Kidney (tissue), 14 donors: Measurements from ENCODE around the gene B4GALT2. TPM values are rescaled to one million over a fixed set of nuclear protein-coding genes. Genes with fewer than 3 reads are reported as not detected.

ENCODE experiments used
- DNase-seq, 5 donors: peaks; one replicate each; pipeline ENCODE4 v3.0.0-alpha.2; 2013 to 2020
- FAIRE-seq: peaks from 2 replicates; lab custom pipeline; 2012; peaks lifted over from hg19 to GRCh38; lab: Jason Lieb, UNC
- H3K27ac ChIP-seq, 2 donors: one replicate each; pipeline ENCODE4 v1.7.0; 2013; ENCODE audit warnings: low read depth in 2 of 2, low read length in 2 of 2, inconsistent platforms in 1 of 2
- H3K27me3 ChIP-seq: one replicate; pipeline ENCODE4 v1.7.1; 2013; ENCODE audit warnings: low read length, inconsistent platforms; ENCODE audit not compliant: control insufficient read depth, insufficient read depth
- H3K36me3 ChIP-seq, 3 donors: one replicate each; pipeline versions ENCODE4 v1.7.0 to v1.7.1; 2013; ENCODE audit warnings: low read length in 3 of 3, control low read depth in 1 of 3, inconsistent platforms in 1 of 3; ENCODE audit not compliant: insufficient read depth in 3 of 3, control insufficient read depth in 2 of 3
- H3K4me1 ChIP-seq, 3 donors: one replicate each; pipeline versions ENCODE4 v1.7.0 to v1.7.1; 2013; ENCODE audit warnings: low read length in 3 of 3, inconsistent platforms in 1 of 3, low read depth in 1 of 3; ENCODE audit not compliant: control insufficient read depth in 2 of 3, insufficient read depth in 2 of 3
- H3K4me3 ChIP-seq, 3 donors: one replicate each; pipeline versions ENCODE4 v1.7.0 to v1.8.1; 2013; ENCODE audit warnings: low read length in 3 of 3, control low read depth in 1 of 3, inconsistent platforms in 1 of 3
- H3K9ac ChIP-seq, 3 donors: one replicate each; pipeline versions ENCODE4 v1.7.0 to v1.7.1; 2013; ENCODE audit warnings: low read length in 3 of 3, control low read depth in 1 of 3, inconsistent platforms in 1 of 3
- H3K9me3 ChIP-seq, 3 donors: one replicate each; pipeline versions ENCODE4 v1.7.0 to v1.7.1; 2013; ENCODE audit warnings: low read length in 3 of 3, control low read depth in 1 of 3, inconsistent platforms in 1 of 3; ENCODE audit not compliant: control insufficient read depth in 2 of 3, insufficient read depth in 1 of 3
- CTCF ChIP-seq: IDR thresholded peaks from 3 replicates; pipeline ENCODE4 v1.5.1; 2012; ENCODE audit warnings: mild to moderate bottlenecking, moderate library complexity, borderline replicate concordance; ENCODE audit not compliant: insufficient read depth; ENCODE audit errors: extremely low read depth
- intact Hi-C: fragments of 100-400 bp; cut with DNase I; formaldehyde crosslinking; loops from one replicate; pipeline ENCODE4 v1.11.1; 2022
- polyA plus RNA-seq: library from polyadenylated mRNA; stranded (reverse); fragments of 350-450 nt; fragmentation: Illumina TruSeq; extraction: RNeasy Lipid Tissue Mini Kit (QIAGEN cat#74804); gene quantifications from one replicate; pipeline ENCODE4 v1.2.3, GENCODE V29; 2014; ENCODE audit warnings: low read depth, low replicate concordance; ENCODE audit not compliant: insufficient read depth
- total RNA-seq: library from RNA; stranded (reverse); fragmentation: NEBNext Ultra II Directional; extraction: Animal tissue kit (Norgen Biotek cat#: 25700); gene quantifications from one replicate; pipeline ENCODE4 v1.2.1, GENCODE V29; 2021
- donor health status: control.
- donor health status: control.
- donor health status: control.
- donor health status: control.
- donor health status: control.
- donor health status: DM: yes; HTN: yes; CAD: no.
- donor health status: Normal renal cell carcinoma (clear cell type).

Gene B4GALT2
- total and polyA plus RNA-seq, 2 donors from 2014 or later = 25.1 to 32.5 TPM

DNA sequence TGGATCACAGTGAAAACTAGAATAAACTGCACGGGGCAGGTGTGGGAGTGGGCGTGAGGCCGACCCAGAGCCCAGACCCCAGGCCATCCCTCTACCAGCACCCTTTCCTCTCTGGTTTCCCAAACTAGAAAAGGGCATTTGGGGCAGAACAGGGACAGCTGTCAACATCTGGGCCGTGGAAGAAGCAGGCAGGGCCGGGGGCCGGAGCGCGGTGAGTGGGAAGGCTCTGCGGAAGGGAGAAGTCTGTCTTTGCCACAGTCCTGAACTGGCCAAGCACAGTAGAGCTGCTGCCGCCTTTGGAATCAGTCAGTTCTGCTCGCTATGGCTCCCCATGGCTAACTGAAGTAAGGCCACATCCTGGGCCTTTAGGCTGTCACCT is 19.0 kb downstream of the B4GALT2 start:
- H3K4me3 ChIP-seq = no peak overlapping the region
- DNase-seq = no peak

GRCh38 chr1:43999455-43999854 is 20.4 kb downstream of the B4GALT2 start:
- Histone ChIP-seq H3K9ac (no peak overlapping the region), H3K9me3 (no peaks in the 10 kb centered on the region), H3K4me1 (peaks cover 0 to 3% (median 0%) of the 10 kb centered on the region in 3 donors), H3K27me3 (no peaks in the 10 kb centered on the region), H3K36me3 (no peaks in the 10 kb centered on the region), H3K4me3 (no peak overlapping the region), H3K27ac (no peak overlapping the region)
- FAIRE-seq (no peak), DNase-seq (no peak)
- intact Hi-C loops = no loop called here
- no peak for TF ChIP-seq CTCF

More for the DNA sequence above, 19.0 kb downstream of the B4GALT2 start:
- Histone ChIP-seq H3K27ac (no peak overlapping the region), H3K4me1 (peaks cover 0 to 3% (median 0%) of the 10 kb centered on the region in 3 donors), H3K9ac (no peak overlapping the region), H3K9me3 (no peaks in the 10 kb centered on the region), H3K27me3 (no peaks in the 10 kb centered on the region), H3K36me3 (no peaks in the 10 kb centered on the region)
- no peak for TF ChIP-seq CTCF
- intact Hi-C loops = no loop called here
- FAIRE-seq = no peak

DNA sequence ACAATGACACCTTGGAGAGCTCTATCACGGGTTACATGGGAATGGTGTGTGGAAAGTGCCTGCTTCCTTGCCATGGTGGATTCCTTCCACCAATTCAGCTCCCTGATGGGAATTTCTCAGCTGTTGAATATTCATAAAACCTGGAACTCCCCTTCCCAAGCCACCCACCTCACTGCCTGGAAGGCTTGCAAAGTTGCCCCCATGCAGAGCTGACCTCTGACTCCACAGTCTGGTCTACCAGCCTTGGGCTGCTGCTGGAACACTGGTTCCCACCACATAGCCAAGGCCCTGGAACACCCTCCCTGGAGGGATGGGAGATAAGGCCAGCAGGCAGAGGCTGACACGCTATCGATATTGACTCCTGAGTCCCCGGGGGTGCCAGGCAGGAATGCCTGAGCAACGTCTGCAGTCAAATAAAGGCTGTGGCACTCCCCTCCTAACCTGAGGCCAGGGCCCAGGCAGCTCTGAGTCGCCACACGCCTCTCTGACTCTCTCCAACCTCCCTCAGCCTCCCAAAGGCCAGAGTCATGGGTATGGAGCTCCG is 21.2 kb downstream of the B4GALT2 start:
- Histone ChIP-seq H3K27me3 (no peaks in the 10 kb centered on the region), H3K27ac (no peak overlapping the region), H3K9ac (no peak overlapping the region), H3K9me3 (no peaks in the 10 kb centered on the region), H3K4me1 (peaks cover 0 to 3% (median 0%) of the 10 kb centered on the region in 3 donors), H3K36me3 (no peaks in the 10 kb centered on the region), H3K4me3 (no peak overlapping the region)
- TF ChIP-seq CTCF = no peak
- DNase-seq (no peak), FAIRE-seq (no peak)
- intact Hi-C loops = no loop called here

GRCh38 chr1:44002165-44002564 is 23.2 kb downstream of the B4GALT2 start:
- no peak for FAIRE-seq
- no peaks in the 10 kb centered on the region for H3K9me3 ChIP-seq
- H3K27me3 ChIP-seq = no peaks in the 10 kb centered on the region
- H3K9ac ChIP-seq = no peak overlapping the region
- TF ChIP-seq CTCF = no peak
- H3K4me3 ChIP-seq = no peak overlapping the region
- no peaks in the 10 kb centered on the region for H3K36me3 ChIP-seq
- H3K4me1 ChIP-seq = peaks cover 0 to 6% (median 0%) of the 10 kb centered on the region in 3 donors
- intact Hi-C loops = no loop called here
- no peak overlapping the region for H3K27ac ChIP-seq
- DNase-seq = no peak
